Uterus (tissue), 4 donors: ENCODE data around the gene MYO15A. TPM values are rescaled to one million over a fixed set of nuclear protein-coding genes. Genes with fewer than 3 reads are reported as not detected.
A peak's percentile ranks its signal among the peaks of the same experiment; 100 is the strongest.

ENCODE experiments used
- DNase-seq, 2 donors: peaks; one replicate each; pipeline ENCODE4 v3.0.0-alpha.2; 2019 to 2020
- H3K27ac ChIP-seq, 2 donors: fragments of 200-600 bp; sonication (generic); 1 replicate in 1 of 2; 2 replicates in 1 of 2; pipeline ENCODE4 v1.5.1; 2016 to 2018
- H3K27me3 ChIP-seq, 2 donors: fragments of 200-600 bp; sonication (generic); one replicate each; pipeline ENCODE4 v1.5.1; 2018 to 2019; ENCODE audit warnings: control low read depth in 1 of 2
- H3K36me3 ChIP-seq, 2 donors: fragments of 200-600 bp; sonication (generic); one replicate each; pipeline ENCODE4 v1.5.1; 2019; ENCODE audit warnings: control low read depth in 1 of 2
- H3K4me1 ChIP-seq, 2 donors: fragments of 200-600 bp; sonication (generic); one replicate each; pipeline ENCODE4 v1.5.1; 2018 to 2019; ENCODE audit warnings: control low read depth in 1 of 2
- H3K4me3 ChIP-seq, 2 donors: fragments of 200-600 bp; sonication (generic); 1 replicate in 1 of 2; 2 replicates in 1 of 2; pipeline ENCODE4 v1.5.1; 2018 to 2019; ENCODE audit warnings: mild to moderate bottlenecking in 1 of 2
- H3K9me3 ChIP-seq, 2 donors: fragments of 200-600 bp; sonication (generic); one replicate each; pipeline ENCODE4 v1.5.1; 2019; ENCODE audit warnings: control low read depth in 1 of 2
- CTCF ChIP-seq, 4 experiments: fragments of 200-600 bp in 2 of 4; fragments of 450-650 bp in 2 of 4; sonication (generic) in 2 of 4; IDR thresholded peaks; one replicate each; pipeline ENCODE4 v1.5.1; 2016 to 2019; ENCODE audit warnings: antibody characterized with exemption in 4 of 4, mild to moderate bottlenecking in 2 of 4, moderate library complexity in 1 of 4
- POLR2A ChIP-seq, 2 donors: fragments of 450-650 bp; IDR thresholded peaks; one replicate each; pipeline ENCODE4 v1.6.1; 2016; ENCODE audit warnings: antibody characterized with exemption in 2 of 2, mild to moderate bottlenecking in 1 of 2, moderate library complexity in 1 of 2
- intact Hi-C: fragments of 100-400 bp; cut with DNase I; formaldehyde crosslinking; loops from one replicate; pipeline ENCODE4 v1.15.1; 2023; ENCODE audit warnings: low total_unique reads
- total RNA-seq, 4 donors: library from RNA; depleted of rRNA in 3 of 4; stranded (reverse); fragments of >200 nt in 3 of 4; gene quantifications; one replicate each; pipeline versions ENCODE4 v1.1.0 to v1.2.4, GENCODE V29; 2014 to 2023
- donor health status: DM: yes; HTN: yes; CAD: no.

MYO15A gene
- total RNA-seq, 4 donors from 2014 or later, result 1.5 to 8.1 (median 2.9) TPM; not detected in 1

DNA sequence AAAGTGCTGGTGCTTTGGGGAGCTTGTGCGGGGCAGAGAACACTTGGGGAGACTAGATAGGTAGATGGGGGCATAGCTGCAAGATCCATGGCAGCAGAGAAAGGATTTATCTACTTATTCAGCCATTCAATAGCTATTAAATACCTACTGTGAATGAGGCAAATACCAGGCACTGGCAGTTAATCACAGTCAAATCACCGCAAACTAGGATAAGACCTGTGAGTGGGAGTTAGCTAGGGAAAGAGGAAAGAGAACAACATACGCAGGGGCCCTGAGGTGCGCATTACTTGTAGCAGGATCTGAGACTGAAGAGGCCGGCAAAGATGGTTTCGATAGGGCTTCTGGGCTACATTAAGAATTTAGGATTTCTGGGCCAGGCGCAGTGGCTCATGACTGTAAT is 71.2 kb downstream of the MYO15A start:
- no peak overlapping the region for H3K4me3 ChIP-seq
- H3K9me3 ChIP-seq, result no peaks in the 10 kb centered on the region
- H3K27ac ChIP-seq, result peak overlapping the region; percentile 93 to 96
- peak in 1 of 2 donors; percentile 40 for DNase-seq
- H3K27me3 ChIP-seq, result no peaks in the 10 kb centered on the region
- TF ChIP-seq CTCF (IDR thresholded peaks at IDR 0.05) (no peak), POLR2A (IDR thresholded peaks at IDR 0.05) (no peak)
- no peaks in the 10 kb centered on the region for H3K36me3 ChIP-seq
- intact Hi-C loops, result no loop called here
- peaks cover 6 to 7% of the 10 kb centered on the region in 2 donors for H3K4me1 ChIP-seq

GRCh38 chr17:18181358-18181757 is 72.8 kb downstream of the MYO15A start:
- peak; percentile 59 to 76 for DNase-seq
- Histone ChIP-seq H3K4me1 (peaks cover 6 to 7% of the 10 kb centered on the region in 2 donors), H3K9me3 (no peaks in the 10 kb centered on the region), H3K4me3 (no peak overlapping the region), H3K36me3 (no peaks in the 10 kb centered on the region), H3K27ac (peak overlapping the region; percentile 93 to 96), H3K27me3 (no peaks in the 10 kb centered on the region)
- intact Hi-C loops, result no loop called here
- TF ChIP-seq CTCF (IDR thresholded peaks at IDR 0.05), result no peak
- TF ChIP-seq POLR2A (IDR thresholded peaks at IDR 0.05), result no peak

DNA sequence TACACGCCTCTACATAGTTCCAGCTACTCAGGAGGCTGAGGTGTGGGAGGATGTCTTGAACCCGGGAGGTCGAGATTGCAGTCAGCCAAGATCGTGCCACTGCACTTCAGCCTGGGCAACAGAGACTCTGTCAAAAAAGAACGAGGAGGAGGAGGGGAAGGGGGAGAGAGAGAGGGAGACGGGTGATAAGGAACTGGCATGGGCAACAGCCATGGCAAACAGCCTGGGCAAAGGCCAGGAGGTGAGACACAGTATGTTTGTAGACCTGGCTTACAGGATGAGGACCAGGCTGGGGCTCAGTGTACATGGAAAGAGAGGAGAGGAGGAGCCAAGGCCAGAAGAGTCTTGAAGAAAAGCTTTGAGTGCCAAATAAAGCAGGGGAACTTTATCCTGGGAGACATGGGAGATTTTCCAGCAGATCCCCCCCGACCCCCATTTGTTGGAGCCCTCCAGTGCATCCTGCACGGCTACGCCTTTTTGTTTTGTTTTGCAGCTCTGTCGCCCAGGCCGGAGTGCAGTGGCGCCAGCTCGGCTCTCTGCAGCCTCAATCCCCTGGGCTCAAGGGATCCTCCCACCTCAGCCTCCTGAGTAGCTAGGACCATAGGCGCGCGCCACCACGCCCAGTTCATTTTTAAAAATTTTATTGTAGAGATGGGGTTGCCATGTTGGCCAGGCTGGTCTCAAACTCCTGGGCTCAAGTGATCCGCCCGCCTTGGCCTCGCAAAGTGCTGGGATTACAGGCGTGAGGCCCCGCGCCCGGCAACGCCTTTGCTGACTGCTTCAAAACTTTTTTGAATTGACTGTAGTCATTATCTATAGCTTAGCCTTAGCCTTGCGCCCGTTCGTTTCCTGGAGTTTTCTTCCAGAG is 73.8 kb downstream of the MYO15A start:
- Histone ChIP-seq H3K4me3 (peak overlapping the region; percentile 90 to 92), H3K36me3 (no peaks in the 10 kb centered on the region), H3K9me3 (no peaks in the 10 kb centered on the region), H3K27ac (peak overlapping the region; percentile 93 to 96), H3K4me1 (peaks cover 7 to 10% of the 10 kb centered on the region in 2 donors), H3K27me3 (no peaks in the 10 kb centered on the region)
- peak; percentile 49 to 57 for DNase-seq
- intact Hi-C loops, result no loop called here
- no peak for TF ChIP-seq POLR2A (IDR thresholded peaks at IDR 0.05)
- TF ChIP-seq CTCF (IDR thresholded peaks at IDR 0.05), result no peak

GRCh38 chr17:18182978-18183333 is 74.4 kb downstream of the MYO15A start:
- H3K27ac ChIP-seq, result peak overlapping the region; percentile 93 to 96
- no peak for TF ChIP-seq POLR2A (IDR thresholded peaks at IDR 0.05)
- TF ChIP-seq CTCF (IDR thresholded peaks at IDR 0.05), result no peak
- H3K4me3 ChIP-seq, result peak overlapping the region; percentile 90 to 92
- intact Hi-C loops, result no loop called here
- no peaks in the 10 kb centered on the region for H3K9me3 ChIP-seq
- peak; percentile 86 to 89 for DNase-seq
- no peaks in the 10 kb centered on the region for H3K27me3 ChIP-seq
- H3K36me3 ChIP-seq, result no peaks in the 10 kb centered on the region
- H3K4me1 ChIP-seq, result peaks cover 7 to 16% of the 10 kb centered on the region in 2 donors
